Ectodermal cell (in vitro differentiated cells): Measurements from ENCODE around the gene LCLAT1.
"Not testable (repeated sequence)": the region's sequence is repeated elsewhere in the genome, so short reads cannot be mapped to it uniquely, and the experiment has no call there.

Experiments used
- H3K27ac ChIP-seq: 2 replicates; pipeline ENCODE4 v1.7.0; 2013; ENCODE audit warnings: mild to moderate bottlenecking, low read depth, low read length; ENCODE audit not compliant: insufficient read depth, poor library complexity, severe bottlenecking
- H3K27me3 ChIP-seq: 2 replicates; pipeline ENCODE4 v1.7.0; 2013; ENCODE audit warnings: mild to moderate bottlenecking, low read length; ENCODE audit not compliant: insufficient read depth, control insufficient read depth, poor library complexity, severe bottlenecking
- H3K36me3 ChIP-seq: one replicate; pipeline ENCODE4 v1.7.0; 2013; ENCODE audit warnings: low read length; ENCODE audit not compliant: control insufficient read depth, insufficient read depth
- H3K4me1 ChIP-seq: one replicate; pipeline ENCODE4 v1.7.0; 2013; ENCODE audit warnings: low read length; ENCODE audit not compliant: control insufficient read depth, insufficient read depth
- H3K4me3 ChIP-seq: 2 replicates; pipeline ENCODE4 v1.7.0; 2013; ENCODE audit warnings: low read depth, low read length, control low read depth; ENCODE audit not compliant: insufficient read depth
- H3K9me3 ChIP-seq: 2 replicates; pipeline ENCODE4 v1.7.0; 2013; ENCODE audit warnings: mild to moderate bottlenecking, low read length, moderate library complexity; ENCODE audit not compliant: control insufficient read depth
- WGBS, 2 experiments: methylation state at CpG; one replicate each; pipeline ENCODE4 v1.1.7; 2013; ENCODE audit warnings: missing lambda C conversion rate in 2 of 2; 5-methylcytosine and 5-hydroxymethylcytosine counted together

Gene LCLAT1

DNA sequence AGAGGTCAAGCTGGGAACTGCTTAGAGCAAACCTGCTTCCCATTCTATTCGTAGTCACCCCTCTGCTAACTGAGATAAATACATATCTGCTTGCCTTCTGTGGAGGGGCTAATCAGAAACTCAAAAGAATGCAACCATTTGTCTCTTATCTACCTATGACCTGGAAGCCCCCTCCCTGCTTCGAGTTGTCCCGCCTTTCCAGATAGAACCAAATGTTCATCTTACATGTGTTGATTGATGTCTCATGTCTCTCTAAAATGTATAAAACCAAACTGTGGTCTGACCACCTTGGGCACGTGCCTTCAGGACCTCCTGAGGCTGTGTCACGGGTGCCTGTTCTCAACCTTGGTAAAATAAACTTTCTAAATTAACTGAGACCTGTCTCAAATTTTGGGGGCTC is 66.6 kb downstream of the LCLAT1 start:
- H3K27ac ChIP-seq, H3K27me3 ChIP-seq, H3K4me1 ChIP-seq, H3K36me3 ChIP-seq, H3K4me3 ChIP-seq, H3K9me3 ChIP-seq: not testable (repeated sequence)
- WGBS, 2 experiments, result 63 to 72% methylated on average over 5 of the region's 5 CpGs

DNA sequence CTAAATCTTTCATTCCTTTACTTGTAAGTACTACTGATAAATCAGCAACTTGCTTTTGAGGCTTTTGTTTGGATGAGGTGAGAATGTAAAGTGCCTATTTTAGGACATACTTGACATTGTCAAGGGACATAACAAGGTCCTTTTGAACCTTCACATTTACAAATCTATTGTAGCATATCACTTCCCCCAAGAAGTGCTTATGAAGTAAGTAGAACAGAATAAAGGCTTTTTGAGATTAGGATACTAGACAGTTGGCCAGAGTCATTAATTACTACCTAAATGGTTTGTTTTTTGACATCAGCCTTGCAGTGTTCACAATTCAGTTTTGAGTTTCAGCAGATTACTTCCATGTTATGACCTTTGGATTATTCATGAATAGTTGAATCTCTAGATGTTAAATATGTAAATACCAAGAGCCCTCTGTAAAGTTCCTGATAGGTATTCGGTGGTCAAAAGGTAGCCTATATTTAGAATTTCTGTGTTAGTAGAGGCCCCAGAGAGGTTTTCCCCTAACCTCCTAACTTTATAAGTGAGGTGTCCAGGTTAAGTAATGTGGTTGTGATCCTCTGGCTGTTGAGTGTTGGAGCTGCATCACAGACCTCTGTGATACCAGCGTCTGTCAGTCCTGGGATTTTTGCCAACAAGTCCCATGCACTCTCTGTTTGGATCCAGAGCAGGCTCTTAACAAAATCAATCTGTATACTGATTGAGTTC is 67.2 kb downstream of the LCLAT1 start:
- Histone ChIP-seq H3K9me3 (no peaks in the 10 kb centered on the region), H3K4me3 (no peak overlapping the region), H3K27me3 (no peaks in the 10 kb centered on the region), H3K36me3 (peaks cover 3% of the 10 kb centered on the region), H3K27ac (no peak overlapping the region), H3K4me1 (peaks cover 2% of the 10 kb centered on the region)
- 89% methylated on average over 2 of the region's 2 CpGs for WGBS, 2 experiments

DNA sequence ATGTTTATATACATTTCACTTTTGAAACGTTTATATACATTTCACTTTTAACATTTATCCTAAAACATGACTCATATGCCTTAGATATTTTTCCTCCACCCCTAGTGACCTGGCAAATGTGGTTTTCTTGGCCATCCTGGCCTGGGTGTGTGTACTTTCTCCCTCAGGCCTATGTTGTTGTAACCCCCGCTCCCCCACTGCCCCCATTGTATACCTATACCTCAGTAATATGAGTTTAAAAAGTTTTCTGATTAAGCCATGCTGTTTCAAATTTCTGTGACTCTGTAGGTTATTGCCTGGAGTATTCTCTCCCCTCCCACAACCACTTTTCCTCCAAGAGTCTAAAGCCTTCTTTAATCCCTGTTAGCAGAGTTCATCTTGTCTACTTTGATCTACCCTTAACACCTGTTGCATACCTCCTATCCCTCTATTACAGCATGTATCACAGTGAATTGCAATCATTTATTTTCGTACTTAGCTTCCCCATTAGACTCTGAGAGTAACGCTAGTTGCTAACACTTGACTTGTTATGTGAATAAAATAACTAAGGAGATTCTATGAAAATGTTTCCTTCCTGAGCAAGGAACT is 67.9 kb downstream of the LCLAT1 start:
- H3K27ac ChIP-seq, result no peak overlapping the region
- H3K9me3 ChIP-seq, result no peaks in the 10 kb centered on the region
- peaks cover 2% of the 10 kb centered on the region for H3K4me1 ChIP-seq
- H3K4me3 ChIP-seq, result no peak overlapping the region
- WGBS, 2 experiments, result 88 to 94% methylated on average over 1 to 4 of the region's 4 CpGs
- peaks cover 8% of the 10 kb centered on the region for H3K36me3 ChIP-seq
- H3K27me3 ChIP-seq, result no peaks in the 10 kb centered on the region

DNA sequence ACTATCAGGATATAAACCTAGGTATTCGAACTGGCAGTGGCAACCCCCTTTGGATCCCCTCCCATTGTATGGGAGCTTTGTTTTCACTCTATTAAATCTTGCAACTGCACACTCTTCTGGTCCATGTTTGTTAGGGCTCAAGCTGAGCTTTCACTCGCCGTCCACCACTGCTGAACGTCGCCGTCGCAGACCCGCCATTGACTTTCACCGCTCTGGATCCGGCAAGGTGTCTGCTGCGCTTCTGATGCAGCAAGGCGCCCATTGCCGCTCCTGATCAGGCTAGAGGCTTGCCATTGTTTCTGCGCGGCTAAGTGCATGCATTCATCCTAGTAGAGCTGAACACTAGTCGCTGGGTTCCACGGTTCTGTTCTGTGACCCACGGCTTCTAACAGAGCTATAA is 69.1 kb downstream of the LCLAT1 start:
- Histone ChIP-seq H3K4me3 (no peak overlapping the region), H3K4me1 (peaks cover 2% of the 10 kb centered on the region), H3K36me3 (peaks cover 8% of the 10 kb centered on the region), H3K27ac (no peak overlapping the region), H3K27me3 (no peaks in the 10 kb centered on the region), H3K9me3 (no peaks in the 10 kb centered on the region)
- WGBS, 2 experiments, result 86 to 87% methylated on average over 18 of the region's 18 CpGs

DNA sequence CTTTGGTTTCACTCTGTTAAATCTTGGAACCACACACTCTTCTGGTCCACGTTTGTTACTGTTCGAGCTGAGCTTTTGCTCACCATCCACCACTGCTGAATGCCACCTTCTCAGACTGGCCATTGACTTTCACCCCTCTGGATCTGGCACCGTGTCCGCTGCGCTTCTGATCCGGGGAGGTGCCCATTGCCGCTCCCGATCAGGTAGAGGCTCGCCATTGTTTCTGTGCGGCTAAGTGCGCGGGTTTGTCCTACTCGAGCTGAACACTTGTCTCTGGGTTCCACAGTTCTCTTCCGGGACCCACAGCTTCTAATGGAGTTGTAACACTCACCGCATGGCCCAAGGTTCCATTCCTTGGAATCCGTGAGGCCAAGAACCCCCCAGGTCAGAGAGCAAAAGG is 72.8 kb downstream of the LCLAT1 start:
- Histone ChIP-seq H3K4me1 (peaks cover 6% of the 10 kb centered on the region), H3K4me3 (no peak overlapping the region), H3K27ac (no peak overlapping the region), H3K9me3 (no peaks in the 10 kb centered on the region), H3K36me3 (peaks cover 8% of the 10 kb centered on the region), H3K27me3 (no peaks in the 10 kb centered on the region)
- WGBS, 2 experiments, result 93% methylated on average over 16 of the region's 16 CpGs

DNA sequence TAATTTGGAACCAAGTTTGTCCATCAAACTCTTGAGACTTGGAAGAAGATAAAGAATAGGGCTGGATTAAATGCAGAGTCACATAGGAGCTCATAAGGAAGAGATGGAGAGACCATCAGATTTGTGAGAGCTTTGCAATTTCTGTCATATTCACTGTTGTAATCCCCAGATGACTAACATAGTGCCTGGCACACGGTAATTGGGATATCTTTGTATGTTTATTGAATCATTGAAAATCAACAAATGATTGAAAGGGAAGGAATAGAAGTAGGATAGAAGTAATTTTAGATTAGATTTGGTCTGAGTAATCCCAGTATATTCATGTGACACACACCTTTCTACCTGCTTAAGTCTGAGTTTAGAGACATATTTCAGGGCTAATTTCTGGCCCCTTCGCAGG is 75.4 kb downstream of the LCLAT1 start:
- Histone ChIP-seq H3K9me3 (no peaks in the 10 kb centered on the region), H3K27me3 (no peaks in the 10 kb centered on the region), H3K36me3 (peaks cover 8% of the 10 kb centered on the region), H3K4me1 (peaks cover 6% of the 10 kb centered on the region), H3K27ac (no peak overlapping the region), H3K4me3 (no peak overlapping the region)
- 92 to 98% methylated on average over 2 of the region's 2 CpGs for WGBS, 2 experiments

DNA sequence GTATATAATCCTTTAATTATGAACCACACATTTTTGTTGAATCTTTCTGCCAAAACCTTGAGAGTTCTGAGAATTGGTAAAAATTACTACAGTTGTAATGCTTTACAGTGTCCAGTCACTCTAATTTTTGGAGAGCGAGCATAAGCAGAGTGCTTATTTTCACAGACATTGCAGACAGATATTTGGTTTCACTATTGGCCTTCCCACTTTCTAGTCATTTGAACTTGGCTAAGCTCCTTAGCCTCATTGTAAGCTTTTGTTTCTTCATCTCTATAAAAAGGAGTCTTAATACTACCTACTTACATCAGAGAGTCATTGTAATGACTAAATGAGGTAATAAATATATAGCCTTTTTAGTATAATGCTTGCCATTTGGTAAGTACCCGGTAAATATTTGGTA is 80.4 kb downstream of the LCLAT1 start:
- 88 to 97% methylated on average over 1 to 2 of the region's 2 CpGs for WGBS, 2 experiments
- H3K27ac ChIP-seq, result no peak overlapping the region
- H3K36me3 ChIP-seq, result no peaks in the 10 kb centered on the region
- no peaks in the 10 kb centered on the region for H3K27me3 ChIP-seq
- H3K4me3 ChIP-seq, result no peak overlapping the region
- peaks cover 6% of the 10 kb centered on the region for H3K4me1 ChIP-seq
- no peaks in the 10 kb centered on the region for H3K9me3 ChIP-seq

DNA sequence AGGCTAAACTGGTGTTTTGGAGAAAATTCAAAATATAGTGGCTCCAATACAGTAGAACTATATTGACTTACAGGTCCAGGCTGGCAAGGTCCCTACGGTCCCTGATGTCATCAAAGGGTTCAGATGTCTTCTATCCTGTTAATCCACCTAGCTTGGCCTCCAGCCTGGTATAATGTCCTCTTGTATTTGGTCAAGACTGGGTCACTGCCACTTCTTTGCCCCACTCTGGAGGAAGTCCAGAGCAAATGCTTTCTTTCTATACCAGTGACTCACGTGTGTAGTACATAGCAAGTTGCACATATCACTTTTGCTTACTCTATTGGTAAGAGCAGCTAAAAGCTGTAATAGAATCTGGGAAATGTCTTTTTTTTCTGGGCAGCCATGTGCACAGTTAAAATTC is 80.8 kb downstream of the LCLAT1 start:
- 88 to 92% methylated on average over 2 of the region's 2 CpGs for WGBS, 2 experiments
- no peaks in the 10 kb centered on the region for H3K9me3 ChIP-seq
- no peaks in the 10 kb centered on the region for H3K36me3 ChIP-seq
- peaks cover 2% of the 10 kb centered on the region for H3K4me1 ChIP-seq
- H3K27ac ChIP-seq, result no peak overlapping the region
- H3K27me3 ChIP-seq, result no peaks in the 10 kb centered on the region
- H3K4me3 ChIP-seq, result no peak overlapping the region

DNA sequence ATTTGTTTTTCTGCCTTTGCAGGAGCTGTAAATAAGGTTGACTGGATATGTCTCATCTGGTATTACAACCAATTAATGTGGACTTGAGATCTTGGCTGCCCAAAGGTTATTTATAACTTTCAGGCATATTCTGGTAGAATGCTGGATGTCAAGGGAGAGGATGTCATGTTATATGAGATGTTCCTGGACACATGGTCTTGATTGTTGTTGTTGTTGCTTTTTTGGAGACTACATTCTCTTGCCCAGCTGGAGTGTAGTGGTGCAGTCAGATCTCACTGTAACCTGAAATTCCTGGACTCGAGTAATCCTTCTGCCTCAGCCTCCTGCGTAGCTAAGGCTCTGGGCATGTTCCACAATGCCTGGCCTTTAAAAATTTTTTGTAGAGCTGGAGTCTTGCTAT is 83.3 kb downstream of the LCLAT1 start:
- H3K27me3 ChIP-seq, result no peaks in the 10 kb centered on the region
- H3K9me3 ChIP-seq, result no peaks in the 10 kb centered on the region
- H3K4me3 ChIP-seq, result no peak overlapping the region
- peaks cover 3% of the 10 kb centered on the region for H3K36me3 ChIP-seq
- no peak overlapping the region for H3K27ac ChIP-seq
- 94 to 97% methylated on average over 2 of the region's 2 CpGs for WGBS, 2 experiments
- H3K4me1 ChIP-seq, result no peaks in the 10 kb centered on the region

DNA sequence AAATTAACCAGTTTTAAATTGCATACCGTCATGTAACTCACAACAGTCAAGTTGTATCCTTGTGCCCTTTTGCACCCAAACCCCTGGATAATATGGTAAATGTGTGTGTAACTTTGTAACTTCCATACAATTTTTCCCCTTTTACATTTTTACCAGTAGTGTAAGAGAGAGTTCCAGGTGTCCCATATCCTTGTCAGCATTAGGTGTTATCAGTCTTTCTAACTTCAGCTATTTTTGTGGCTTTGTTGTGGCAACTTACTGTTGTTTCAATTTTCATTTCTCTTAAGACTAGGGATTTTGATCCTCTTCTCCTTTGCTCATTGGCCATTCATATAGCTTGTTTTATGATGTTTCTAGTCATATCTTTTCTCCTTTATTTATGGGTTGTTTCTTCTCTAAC is 94.6 kb downstream of the LCLAT1 start:
- Histone ChIP-seq H3K4me3 (no peak overlapping the region), H3K36me3 (no peaks in the 10 kb centered on the region), H3K27ac (no peak overlapping the region), H3K9me3 (no peaks in the 10 kb centered on the region), H3K27me3 (no peaks in the 10 kb centered on the region), H3K4me1 (no peaks in the 10 kb centered on the region)
- WGBS, 2 experiments, result no CpG with 5 or more reads among the region's 1 CpG
